Natural killer cell (primary cell): ENCODE measurements around the gene WDR81. TPM values are rescaled to one million over a fixed set of nuclear protein-coding genes. Genes with fewer than 3 reads are reported as not detected.

ENCODE experiments used
- ATAC-seq, 3 donors: fragments of 150-1000 bp in 2 of 3; fragments of 200-7000 bp in 1 of 3; cut with Tn5 transposase; 1 replicate in 1 of 3; 2 replicates in 2 of 3; pipeline ENCODE4 v1.10.0; 2021; ENCODE audit warnings: mild to moderate bottlenecking in 2 of 3, moderate library complexity in 2 of 3
- DNase-seq, 2 donors: peaks; one replicate each; pipeline versions ENCODE4 v3.0.0 to v3.0.0-alpha.2; 2013 to 2021; ENCODE audit warnings: mixed read lengths in 1 of 2
- H3K27ac ChIP-seq: one replicate; pipeline ENCODE4 v1.5.1; 2013; ENCODE audit warnings: mild to moderate bottlenecking, low read length
- H3K27me3 ChIP-seq: one replicate; pipeline ENCODE4 v1.6.1; 2013; ENCODE audit warnings: low read length; ENCODE audit not compliant: control insufficient read depth, insufficient read depth
- H3K36me3 ChIP-seq: one replicate; pipeline ENCODE4 v1.6.1; 2013; ENCODE audit warnings: low read length; ENCODE audit not compliant: control insufficient read depth, insufficient read depth
- H3K4me1 ChIP-seq: one replicate; pipeline ENCODE4 v1.6.1; 2013; ENCODE audit warnings: low read length; ENCODE audit not compliant: control insufficient read depth, insufficient read depth
- H3K4me3 ChIP-seq: one replicate; pipeline ENCODE4 v1.5.1; 2013; ENCODE audit warnings: low read length
- H3K9me3 ChIP-seq: one replicate; pipeline ENCODE4 v1.6.1; 2013; ENCODE audit warnings: low read length; ENCODE audit not compliant: control insufficient read depth, insufficient read depth
- H3K27ac Mint-ChIP-seq, 2 donors: one replicate each; pipeline ENCODE4 v1.8.0; 2022; ENCODE audit warnings: mild to moderate bottlenecking in 2 of 2, mixed read lengths in 2 of 2, moderate library complexity in 1 of 2
- H3K27me3 Mint-ChIP-seq, 2 donors: one replicate each; pipeline ENCODE4 v1.8.0; 2022; ENCODE audit warnings: low read depth in 2 of 2, mixed read lengths in 2 of 2
- H3K36me3 Mint-ChIP-seq: one replicate; pipeline ENCODE4 v1.8.0; 2022; ENCODE audit warnings: mixed read lengths
- H3K4me1 Mint-ChIP-seq, 2 donors: one replicate each; pipeline ENCODE4 v1.8.0; 2022; ENCODE audit warnings: mixed read lengths in 2 of 2
- H3K4me3 Mint-ChIP-seq: one replicate; pipeline ENCODE4 v1.8.0; 2022; ENCODE audit warnings: mild to moderate bottlenecking, moderate library complexity, mixed read lengths
- H3K9me3 Mint-ChIP-seq, 2 donors: one replicate each; pipeline ENCODE4 v1.8.0; 2022; ENCODE audit warnings: mixed read lengths in 2 of 2
- CTCF ChIP-seq: fragments of 200-600 bp; IDR thresholded peaks from one replicate; pipeline ENCODE4 v1.8.0; 2022; ENCODE audit warnings: antibody characterized with exemption
- WGBS: methylation state at CpG from one replicate; pipeline ENCODE4 v1.1.7; 2013; ENCODE audit warnings: missing lambda C conversion rate; ENCODE audit not compliant: insufficient coverage; 5-methylcytosine and 5-hydroxymethylcytosine counted together
- intact Hi-C: fragments of 100-400 bp; cut with micrococcal nuclease; formaldehyde crosslinking; loops from one replicate; pipeline ENCODE4 v1.14.2; 2022
- total RNA-seq, 4 donors: library from RNA; stranded (reverse); fragments of 120-200 nt in 1 of 4; gene quantifications; one replicate each; pipeline versions ENCODE4 v1.2.3 to v1.2.4, GENCODE V29; 2013 to 2022

Gene WDR81
- total RNA-seq, 3 donors from 2014 or later (not counting 1 experiment from before 2014, with no cell fraction given), result 40.8 to 54.2 (median 46.2) TPM

- H3K27ac ChIP-seq, result peak overlapping the region; percentile 54
- Mint-ChIP-seq H3K4me1 (peaks cover 31 to 55% of the 10 kb centered on the region in 2 donors), H3K36me3 (peaks cover 8% of the 10 kb centered on the region), H3K27ac (peak overlapping the region; percentile 95 to 98), H3K9me3 (no peaks in the 10 kb centered on the region), H3K4me3 (peak overlapping the region; percentile 99), H3K27me3 (peaks cover 0 to 3% of the 10 kb centered on the region in 2 donors)
- TF ChIP-seq CTCF, result no peak
- intact Hi-C loops, result loop anchor here (1.0 to 10.0 kb wide), 2 partner anchors 114 to 319 kb away; partner anchors contain the start of genes DPH1 and SMYD4
- H3K9me3 ChIP-seq, result no peaks in the 10 kb centered on the region
- DNase-seq (no peak), ATAC-seq (no peak)
- H3K36me3 ChIP-seq, result peaks cover 11% of the 10 kb centered on the region
- 0% methylated on average over 16 of the region's 23 CpGs for WGBS
- H3K27me3 ChIP-seq, result no peaks in the 10 kb centered on the region
- H3K4me3 ChIP-seq, result peak overlapping the region; percentile 59
- H3K4me1 ChIP-seq, result peaks cover 43% of the 10 kb centered on the region
Observed at GRCh38 chr17:1715803-1716075, 8.8 kb upstream of the WDR81 start.

- Histone ChIP-seq H3K27ac (peak overlapping the region; percentile 86), H3K36me3 (peaks cover 11% of the 10 kb centered on the region), H3K27me3 (no peaks in the 10 kb centered on the region), H3K9me3 (no peaks in the 10 kb centered on the region), H3K4me3 (peak overlapping the region; percentile 59), H3K4me1 (peaks cover 45% of the 10 kb centered on the region)
- Mint-ChIP-seq H3K36me3 (peaks cover 8% of the 10 kb centered on the region), H3K9me3 (no peaks in the 10 kb centered on the region), H3K4me3 (peak overlapping the region; percentile 99), H3K27me3 (peaks cover 0 to 2% of the 10 kb centered on the region in 2 donors), H3K27ac (peak overlapping the region; percentile 95 to 98), H3K4me1 (peaks cover 31 to 52% of the 10 kb centered on the region in 2 donors)
- intact Hi-C loops, result loop anchor here (1.0 to 10.0 kb wide), 2 partner anchors 113 to 319 kb away; partner anchors contain the start of genes DPH1 and SMYD4
- no peak for TF ChIP-seq CTCF
- DNase-seq, result peak; percentile 99 to 100
- peak; percentile 80 to 94 (median 83) for ATAC-seq
- whole genome bisulfite sequencing, result under 1% methylated on average over 70 of the region's 70 CpGs
Observed at GRCh38 chr17:1716076-1716911, 8.2 kb upstream of the WDR81 start.

- DNase-seq (peak; percentile 78 to 90), ATAC-seq (peak; percentile 44 to 69 (median 53))
- Histone ChIP-seq H3K9me3 (no peaks in the 10 kb centered on the region), H3K4me3 (peak overlapping the region; percentile 56), H3K27ac (peak overlapping the region; percentile 86), H3K27me3 (no peaks in the 10 kb centered on the region), H3K36me3 (peaks cover 11% of the 10 kb centered on the region), H3K4me1 (peaks cover 50% of the 10 kb centered on the region)
- WGBS, result 2% methylated on average over 11 of the region's 13 CpGs
- intact Hi-C loops, result loop anchor here (1.0 to 10.0 kb wide), 4 partner anchors 33 to 684 kb away; partner anchors contain the start of genes DPH1, MNT, PRPF8 and SMYD4
- Mint-ChIP-seq H3K27ac (peak overlapping the region; percentile 95 to 98), H3K9me3 (no peaks in the 10 kb centered on the region), H3K27me3 (no peaks in the 10 kb centered on the region), H3K4me3 (peak overlapping the region; percentile 99), H3K4me1 (peaks cover 23 to 47% of the 10 kb centered on the region in 2 donors), H3K36me3 (peaks cover under 1% of the 10 kb centered on the region)
- no peak for TF ChIP-seq CTCF
Observed at GRCh38 chr17:1716912-1717695, 7.4 kb upstream of the WDR81 start.
